GM12878 (cell line): ENCODE results near the gene FAM187B. TPM values are rescaled to one million over a fixed set of nuclear protein-coding genes. Genes with fewer than 3 reads are reported as not detected.
A peak's percentile ranks its signal among the peaks of the same experiment; 100 is the strongest.

Experiments
- ATAC-seq: fragments of 200-7000 bp; cut with Tn5 transposase; 3 replicates; pipeline ENCODE4 v1.9.1; 2020; ENCODE audit warnings: mild to moderate bottlenecking, moderate library complexity
- Bru-seq: library from RNA; stranded (reverse); fragments of 400-500 nt; gene quantifications from one replicate; lab custom pipeline; 2021; lab: Mats Ljungman, UMichigan
- BruChase-seq, 2 experiments: library from RNA; stranded (reverse); fragments of 400-500 nt; gene quantifications; one replicate each; lab custom pipeline; 2021; lab: Mats Ljungman, UMichigan
- BruUV-seq: library from RNA; stranded (reverse); fragments of 400-500 nt; replicated peaks from 2 replicates; lab custom pipeline; 2021; lab: Mats Ljungman, UMichigan
- CTCF ChIA-PET: fragments of 300-600 bp; sonication (Branson Sonifier 250); formaldehyde crosslinking; extraction: SDS; loops from one replicate; lab custom pipeline; 2021; ENCODE audit warnings: inconsistent platforms; lab: Yijun Ruan, JAX
- POLR2A ChIA-PET: fragments of 350-600 bp; formaldehyde crosslinking; extraction: SDS; loops from one replicate; lab custom pipeline; 2021; ENCODE audit warnings: inconsistent platforms; lab: Charles Lee
- RAD21 ChIA-PET: fragments of 300-600 bp; sonication (Branson Sonifier 250); formaldehyde crosslinking; loops from one replicate; lab custom pipeline; 2023; ENCODE audit warnings: antibody characterized with exemption; ENCODE audit not compliant: unreplicated experiment; lab: Charles Lee
- SMC1A ChIA-PET: fragments of 300-600 bp; sonication (Branson Sonifier 250); formaldehyde crosslinking; loops from one replicate; lab custom pipeline; 2023; ENCODE audit not compliant: unreplicated experiment, uncharacterized antibody; lab: Charles Lee
- DNase-seq: peaks from one replicate; pipeline ENCODE4 v3.0.0-alpha.2; 2011; ENCODE audit warnings: low read depth, low spot score
- FAIRE-seq: peaks from 3 replicates; lab custom pipeline; 2011; peaks lifted over from hg19 to GRCh38; lab: Jason Lieb, UNC
- H2AFZ ChIP-seq: 2 replicates; pipeline ENCODE4 v1.6.0; 2011; ENCODE audit warnings: low read depth, low read length, control low read depth; ENCODE audit not compliant: control insufficient read depth
- H3K27ac ChIP-seq: 2 replicates; pipeline ENCODE4 v1.5.1; 2011; ENCODE audit warnings: control low read depth; ENCODE audit not compliant: control insufficient read depth, insufficient read depth
- H3K27me3 ChIP-seq, 2 experiments: replicated peaks in 1 of 2; 2 replicates each; pipeline versions ENCODE4 v1.6.0 to v1.6.1; 2011; ENCODE audit warnings: low read length in 1 of 2; ENCODE audit not compliant: control insufficient read depth in 2 of 2, insufficient read depth in 2 of 2
- H3K36me3 ChIP-seq, 2 experiments: 2 replicates each; pipeline ENCODE4 v1.5.1; 2011; ENCODE audit warnings: low read length in 1 of 2; ENCODE audit not compliant: control insufficient read depth in 2 of 2, insufficient read depth in 2 of 2
- H3K4me1 ChIP-seq: 2 replicates; pipeline ENCODE4 v1.6.1; 2011; ENCODE audit warnings: mild to moderate bottlenecking, low read length, moderate library complexity, mixed read lengths; ENCODE audit not compliant: control insufficient read depth, insufficient read depth
- H3K4me2 ChIP-seq: 2 replicates; pipeline ENCODE4 v1.6.0; 2011; ENCODE audit warnings: control low read depth; ENCODE audit not compliant: control insufficient read depth, insufficient read depth
- H3K4me3 ChIP-seq: fragments of 200-600 bp; sonication (generic); 2 replicates; pipeline ENCODE4 v1.5.1; 2016
- H3K79me2 ChIP-seq: 2 replicates; pipeline ENCODE4 v1.6.0; 2011; ENCODE audit warnings: low read length; ENCODE audit not compliant: control insufficient read depth, insufficient read depth
- H3K9ac ChIP-seq: 2 replicates; pipeline ENCODE4 v1.8.0; 2011; ENCODE audit warnings: low read length, control low read depth, mixed read lengths; ENCODE audit not compliant: control insufficient read depth, insufficient read depth
- H3K9me3 ChIP-seq: replicated peaks from 3 replicates; pipeline ENCODE4 v1.5.1; 2011; ENCODE audit warnings: mild to moderate bottlenecking, low read length; ENCODE audit not compliant: control insufficient read depth, insufficient read depth
- H4K20me1 ChIP-seq: 2 replicates; pipeline ENCODE4 v1.6.0; 2011; ENCODE audit not compliant: control insufficient read depth, insufficient read depth
- FOXK2 ChIP-seq: fragments of 450-650 bp; IDR thresholded peaks from 2 replicates; pipeline ENCODE4 v1.6.1; 2017; ENCODE audit warnings: mild to moderate bottlenecking, moderate library complexity
- NBN ChIP-seq: fragments of 450-650 bp; IDR thresholded peaks from 2 replicates; pipeline ENCODE4 v1.6.1; 2016
- SUZ12 ChIP-seq: fragments of 200-600 bp; sonication (generic); IDR thresholded peaks from one replicate; pipeline ENCODE4 v1.6.1; 2018; ENCODE audit warnings: antibody characterized with exemption, mild to moderate bottlenecking; ENCODE audit not compliant: unreplicated experiment
- TCF7 ChIP-seq: IDR thresholded peaks from 2 replicates; pipeline ENCODE4 v1.6.1; 2014; ENCODE audit warnings: antibody characterized with exemption, borderline replicate concordance
- ZNF207 ChIP-seq: fragments of 450-650 bp; IDR thresholded peaks from 2 replicates; pipeline ENCODE4 v1.6.1; 2014; ENCODE audit warnings: antibody characterized with exemption, mild to moderate bottlenecking, borderline replicate concordance
- ZNF24 ChIP-seq: fragments of 450-650 bp; IDR thresholded peaks from 2 replicates; pipeline ENCODE4 v1.6.1; 2017; ENCODE audit warnings: antibody characterized with exemption, mild to moderate bottlenecking
- ZNF274 ChIP-seq: IDR thresholded peaks from one replicate; pipeline ENCODE4 v1.8.0; 2011; ENCODE audit not compliant: insufficient read length, insufficient read depth
- WGBS: methylation state at CpG from one replicate; pipeline ENCODE4 v1.1.6; 2016; ENCODE audit warnings: low lambda C conversion rate; ENCODE audit not compliant: insufficient replicate concordance, insufficient coverage; ENCODE audit errors: missing lambda C conversion rate; 5-methylcytosine and 5-hydroxymethylcytosine counted together
- in situ Hi-C: fragments of 300-500 bp; cut with MboI; formaldehyde crosslinking; loops from 9 replicates; pipeline ENCODE4 v1.14.3; 2018; ENCODE audit warnings: mixed read lengths
- intact Hi-C: fragments of 100-400 bp; cut with micrococcal nuclease; formaldehyde crosslinking; loops from one replicate; pipeline ENCODE4 v1.14.2; 2022; ENCODE audit not compliant: unreplicated experiment
- long read RNA-seq, 2 experiments: library from polyadenylated mRNA; unstranded; transcript quantifications; one replicate each; pipeline ENCODE4 v2.0.0, GENCODE V29; 2019 to 2020
- polyA minus RNA-seq, 3 experiments: library from RNA; depleted of rRNA, polyadenylated mRNA; stranded (reverse); fragments of >200 nt; gene quantifications; 2 replicates each; pipeline ENCODE4 v1.2.3, GENCODE V29; 2011
- polyA plus RNA-seq, 11 experiments: library from polyadenylated mRNA; depleted of rRNA in 4 of 11; unstranded in 6 of 11; stranded (reverse) in 5 of 11; fragments of >200 nt; fragmentation: Nextera tagmentation in 4 of 11; fragmentation: Illumina TruSeq in 1 of 11; extraction: Ambion mirVana in 4 of 11; extraction: Trizol in 1 of 11; gene quantifications; 1 replicate in 1 of 11; 2 replicates in 10 of 11; pipeline versions ENCODE4 v1.2.1 to v1.2.3, GENCODE V29; 2011 to 2016; ENCODE audit warnings: inconsistent platforms in 2 of 11, missing spikeins in 2 of 11, low read depth in 1 of 11
- total RNA-seq, 4 experiments: library from RNA; depleted of rRNA in 3 of 4; stranded (reverse); fragments of >200 nt in 3 of 4; fragmentation: Illumina TruSeq in 1 of 4; extraction: Trizol in 1 of 4; gene quantifications; 2 replicates each; pipeline versions ENCODE4 v1.2.1 to v1.2.3, GENCODE V29; 2013 to 2021
- TF ChIP-seq, protein P1 (sequence below): fragments of 450-650 bp; IDR thresholded peaks from 2 replicates; pipeline ENCODE4 v1.6.1; 2017; ENCODE audit warnings: mild to moderate bottlenecking, low read depth, inconsistent platforms; ENCODE audit not compliant: poor library complexity, severe bottlenecking
- TF ChIP-seq, protein P2 (sequence below): IDR thresholded peaks from 2 replicates; pipeline ENCODE4 v1.6.1; 2012; ENCODE audit warnings: mild to moderate bottlenecking, low read depth, low read length
- TF ChIP-seq, protein P3 (sequence below): IDR thresholded peaks from 2 replicates; pipeline ENCODE4 v1.6.1; 2011; ENCODE audit warnings: borderline replicate concordance, low read depth, mild to moderate bottlenecking, moderate library complexity, low read length; ENCODE audit not compliant: insufficient read depth, poor library complexity, severe bottlenecking

FAM187B gene
- not detected in 2 replicates for total RNA-seq (2013; cell fraction: nucleolus; rRNA removed)
- total RNA-seq (2014; rRNA removed) (not detected in 2 replicates), total RNA-seq (2014; rRNA removed; fragmentation: Illumina TruSeq; extraction: Trizol) (not detected in 2 replicates), total RNA-seq (2021) (not detected in 2 replicates), polyA plus RNA-seq (2011; rRNA removed) (0.05 TPM in 1 of 2 replicates, not detected in the other), polyA plus RNA-seq (2014; fragmentation: Illumina TruSeq; extraction: Trizol) (not detected in 2 replicates), polyA plus RNA-seq (2014; fragmentation: Nextera tagmentation; extraction: Ambion mirVana) (not detected), polyA plus RNA-seq (2014; rRNA removed) (not detected in 2 replicates), polyA plus RNA-seq (2016; fragmentation: Nextera tagmentation; extraction: Ambion mirVana) (not detected), polyA minus RNA-seq (2011; rRNA and poly(A)+ RNA removed) (not detected in 2 replicates), Bru-seq, nascent RNA (not detected), BruChase-seq, experiment 1, labeled RNA remaining after a 6-hour chase (percentile 20 among the genes with signal in this experiment), BruChase-seq, experiment 2, labeled RNA remaining after a 2-hour chase (percentile 9 among the genes with signal in this experiment)
- polyA plus RNA-seq (2011; ENCODE audit: low read depth), result not detected
- polyA plus RNA-seq (2011; cell fraction: cytosol; rRNA removed), result not detected in 2 replicates
- not detected in 2 replicates for polyA plus RNA-seq (2011; cell fraction: nucleus; rRNA removed)
- polyA plus RNA-seq (2012), result not detected in 2 replicates
- polyA minus RNA-seq (2011; cell fraction: cytosol; rRNA and poly(A)+ RNA removed), result not detected in 2 replicates
- not detected in 2 replicates for polyA minus RNA-seq (2011; cell fraction: nucleus; rRNA and poly(A)+ RNA removed)
- long read RNA-seq, experiment 1, result 0 reads
- long read RNA-seq, experiment 2, result 0 reads

DNA sequence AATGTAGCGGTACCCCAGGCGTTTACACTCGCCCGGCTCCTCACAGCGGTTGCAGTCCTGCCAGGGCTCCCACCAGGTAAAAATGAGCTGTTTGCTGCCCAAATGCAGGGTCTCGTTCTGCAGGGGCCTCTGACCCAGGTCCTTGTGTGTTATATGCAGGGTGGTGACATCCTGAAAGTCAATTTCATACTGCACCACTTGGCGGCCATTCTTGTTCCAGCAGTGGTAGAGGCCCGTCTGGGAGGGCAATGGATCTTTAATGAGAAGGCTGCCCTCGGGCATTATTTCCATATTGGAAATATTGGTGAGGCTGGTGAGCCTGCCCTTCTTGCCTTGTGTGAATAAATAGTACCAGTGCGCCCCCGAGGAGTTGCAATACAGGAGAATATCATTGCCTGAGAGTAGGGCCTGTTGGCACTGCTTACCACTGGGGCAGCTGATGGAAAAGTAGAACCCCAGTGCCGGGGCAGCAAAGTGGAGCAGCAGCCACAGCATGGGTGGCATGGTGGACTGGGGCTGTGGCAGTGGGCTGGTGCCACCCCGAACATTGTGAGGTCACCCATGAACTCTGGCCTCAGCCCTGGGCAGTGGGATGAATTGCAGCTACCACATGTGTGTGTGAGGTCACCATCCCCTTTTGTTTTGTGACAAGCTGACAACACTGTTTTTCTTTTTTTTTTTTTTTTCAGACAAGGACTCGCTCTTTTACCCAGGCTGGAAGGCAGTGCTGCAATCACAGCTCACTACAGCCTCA, at the start of gene FAM187B:
Gene FAM187B, minus strand, starts transcription at position 563 of the 754 bp plus-strand sequence. Its CDS starts 59 bp downstream, at position 504.
- Histone ChIP-seq H4K20me1 (no peaks in the 10 kb centered on the region), H2AFZ (no peak within 1 kb of the TSS), H3K27me3 (0 out of 4 replicates have a peak, but pooled peaks cover 0 to 2% of the 10 kb centered on the region in 2 experiments), H3K36me3 (no peaks in the 10 kb centered on the region), H3K79me2 (no peaks in the 10 kb centered on the region), H3K27ac (no peak within 1 kb of the TSS), H3K4me3 (no peak within 1 kb of the TSS), H3K4me2 (no peak within 1 kb of the TSS), H3K4me1 (no peaks in the 10 kb centered on the region), H3K9me3 (no peaks in the 10 kb centered on the region; the same call in 1 of the 3 replicates), H3K9ac (no peak within 1 kb of the TSS)
- intact Hi-C loops (no loop called here), in situ Hi-C loops (no loop called here)
- CTCF ChIA-PET, result interaction anchor here (0.6 to 0.7 kb wide), 2 partner anchors 12 to 79 kb away, joined by 3 read pairs; no protein-coding TSS in a partner anchor
- SMC1A ChIA-PET, result interaction anchor here (0.7 kb wide), 1 partner anchor 870 kb away, joined by 3 read pairs; no protein-coding TSS in a partner anchor
- TF ChIP-seq FOXK2 (no peak), ZNF207 (no peak), SUZ12 (no peak), TCF7 (no peak), NBN (no peak), ZNF24 (no peak), ZNF274 (no peak)
- TF ChIP-seq, protein P1, sequence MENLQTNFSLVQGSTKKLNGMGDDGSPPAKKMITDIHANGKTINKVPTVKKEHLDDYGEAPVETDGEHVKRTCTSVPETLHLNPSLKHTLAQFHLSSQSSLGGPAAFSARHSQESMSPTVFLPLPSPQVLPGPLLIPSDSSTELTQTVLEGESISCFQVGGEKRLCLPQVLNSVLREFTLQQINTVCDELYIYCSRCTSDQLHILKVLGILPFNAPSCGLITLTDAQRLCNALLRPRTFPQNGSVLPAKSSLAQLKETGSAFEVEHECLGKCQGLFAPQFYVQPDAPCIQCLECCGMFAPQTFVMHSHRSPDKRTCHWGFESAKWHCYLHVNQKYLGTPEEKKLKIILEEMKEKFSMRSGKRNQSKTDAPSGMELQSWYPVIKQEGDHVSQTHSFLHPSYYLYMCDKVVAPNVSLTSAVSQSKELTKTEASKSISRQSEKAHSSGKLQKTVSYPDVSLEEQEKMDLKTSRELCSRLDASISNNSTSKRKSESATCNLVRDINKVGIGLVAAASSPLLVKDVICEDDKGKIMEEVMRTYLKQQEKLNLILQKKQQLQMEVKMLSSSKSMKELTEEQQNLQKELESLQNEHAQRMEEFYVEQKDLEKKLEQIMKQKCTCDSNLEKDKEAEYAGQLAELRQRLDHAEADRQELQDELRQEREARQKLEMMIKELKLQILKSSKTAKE, result no peak
- TF ChIP-seq, protein P2, sequence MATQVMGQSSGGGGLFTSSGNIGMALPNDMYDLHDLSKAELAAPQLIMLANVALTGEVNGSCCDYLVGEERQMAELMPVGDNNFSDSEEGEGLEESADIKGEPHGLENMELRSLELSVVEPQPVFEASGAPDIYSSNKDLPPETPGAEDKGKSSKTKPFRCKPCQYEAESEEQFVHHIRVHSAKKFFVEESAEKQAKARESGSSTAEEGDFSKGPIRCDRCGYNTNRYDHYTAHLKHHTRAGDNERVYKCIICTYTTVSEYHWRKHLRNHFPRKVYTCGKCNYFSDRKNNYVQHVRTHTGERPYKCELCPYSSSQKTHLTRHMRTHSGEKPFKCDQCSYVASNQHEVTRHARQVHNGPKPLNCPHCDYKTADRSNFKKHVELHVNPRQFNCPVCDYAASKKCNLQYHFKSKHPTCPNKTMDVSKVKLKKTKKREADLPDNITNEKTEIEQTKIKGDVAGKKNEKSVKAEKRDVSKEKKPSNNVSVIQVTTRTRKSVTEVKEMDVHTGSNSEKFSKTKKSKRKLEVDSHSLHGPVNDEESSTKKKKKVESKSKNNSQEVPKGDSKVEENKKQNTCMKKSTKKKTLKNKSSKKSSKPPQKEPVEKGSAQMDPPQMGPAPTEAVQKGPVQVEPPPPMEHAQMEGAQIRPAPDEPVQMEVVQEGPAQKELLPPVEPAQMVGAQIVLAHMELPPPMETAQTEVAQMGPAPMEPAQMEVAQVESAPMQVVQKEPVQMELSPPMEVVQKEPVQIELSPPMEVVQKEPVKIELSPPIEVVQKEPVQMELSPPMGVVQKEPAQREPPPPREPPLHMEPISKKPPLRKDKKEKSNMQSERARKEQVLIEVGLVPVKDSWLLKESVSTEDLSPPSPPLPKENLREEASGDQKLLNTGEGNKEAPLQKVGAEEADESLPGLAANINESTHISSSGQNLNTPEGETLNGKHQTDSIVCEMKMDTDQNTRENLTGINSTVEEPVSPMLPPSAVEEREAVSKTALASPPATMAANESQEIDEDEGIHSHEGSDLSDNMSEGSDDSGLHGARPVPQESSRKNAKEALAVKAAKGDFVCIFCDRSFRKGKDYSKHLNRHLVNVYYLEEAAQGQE, result no peak
- TF ChIP-seq, protein P3, sequence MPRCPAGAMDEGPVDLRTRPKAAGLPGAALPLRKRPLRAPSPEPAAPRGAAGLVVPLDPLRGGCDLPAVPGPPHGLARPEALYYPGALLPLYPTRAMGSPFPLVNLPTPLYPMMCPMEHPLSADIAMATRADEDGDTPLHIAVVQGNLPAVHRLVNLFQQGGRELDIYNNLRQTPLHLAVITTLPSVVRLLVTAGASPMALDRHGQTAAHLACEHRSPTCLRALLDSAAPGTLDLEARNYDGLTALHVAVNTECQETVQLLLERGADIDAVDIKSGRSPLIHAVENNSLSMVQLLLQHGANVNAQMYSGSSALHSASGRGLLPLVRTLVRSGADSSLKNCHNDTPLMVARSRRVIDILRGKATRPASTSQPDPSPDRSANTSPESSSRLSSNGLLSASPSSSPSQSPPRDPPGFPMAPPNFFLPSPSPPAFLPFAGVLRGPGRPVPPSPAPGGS, result no peak
- no TSS peak for BruUV-seq
- DNase-seq, result no peak
- no peak for ATAC-seq
- FAIRE-seq, result no peak
- POLR2A ChIA-PET, result interaction anchor here (0.6 to 0.8 kb wide), 2 partner anchors 12 to 720 kb away, joined by 3 read pairs; no protein-coding TSS in a partner anchor
- 55% methylated on average over 13 of the region's 14 CpGs for WGBS
- RAD21 ChIA-PET, result no interaction called here
